ENCODE data around the gene MYO15A.

MYO15A gene

GRCh38 chr17:18157354-18157985 is 48.9 kb downstream of the MYO15A start:
- no peak for DNase-seq (ENCODE audit: low read depth in 2 of 2)

- peak; percentile 87 to 92 for DNase-seq (ENCODE audit: low read depth in 2 of 2)
Observed at GRCh38 chr17:18158022-18158600, 49.6 kb downstream of the MYO15A start.

GRCh38 chr17:18159551-18160120 is 51.1 kb downstream of the MYO15A start:
- DNase-seq (ENCODE audit: low read depth in 2 of 2), result no peak

- no peak for DNase-seq (ENCODE audit: low read depth in 2 of 2)
Observed at GRCh38 chr17:18160128-18160856, 51.7 kb downstream of the MYO15A start.

GRCh38 chr17:18161207-18162145 is 52.9 kb downstream of the MYO15A start:
- DNase-seq (ENCODE audit: low read depth in 2 of 2), result no peak

GRCh38 chr17:18163547-18163946 is 55.0 kb downstream of the MYO15A start:
- no peak for DNase-seq (ENCODE audit: low read depth in 2 of 2)

- no peak for DNase-seq (ENCODE audit: low read depth in 2 of 2)
Observed at GRCh38 chr17:18166894-18167293, 58.3 kb downstream of the MYO15A start.

- no peak for DNase-seq (ENCODE audit: low read depth in 2 of 2)
Observed at GRCh38 chr17:18167421-18167820, 58.9 kb downstream of the MYO15A start.

GRCh38 chr17:18172531-18173278 is 64.1 kb downstream of the MYO15A start:
- no peak for DNase-seq (ENCODE audit: low read depth in 2 of 2)

- DNase-seq (ENCODE audit: low read depth in 2 of 2), result no peak
Observed at GRCh38 chr17:18173740-18174139, 65.2 kb downstream of the MYO15A start.

GRCh38 chr17:18176176-18176575 is 67.6 kb downstream of the MYO15A start:
- DNase-seq (ENCODE audit: low read depth in 2 of 2), result no peak

- no peak for DNase-seq (ENCODE audit: low read depth in 2 of 2)
Observed at GRCh38 chr17:18177133-18177532, 68.6 kb downstream of the MYO15A start.

- DNase-seq (ENCODE audit: low read depth in 2 of 2), result no peak
Observed at GRCh38 chr17:18177722-18178121, 69.2 kb downstream of the MYO15A start.

GRCh38 chr17:18179196-18179595 is 70.6 kb downstream of the MYO15A start:
- no peak for DNase-seq (ENCODE audit: low read depth in 2 of 2)

- DNase-seq (ENCODE audit: low read depth in 2 of 2), result no peak
Observed at GRCh38 chr17:18179804-18180203, 71.2 kb downstream of the MYO15A start.

- DNase-seq (ENCODE audit: low read depth in 2 of 2), result peak; percentile 37 to 65
Observed at GRCh38 chr17:18181358-18181757, 72.8 kb downstream of the MYO15A start.

- DNase-seq (ENCODE audit: low read depth in 2 of 2), result no peak
Observed at GRCh38 chr17:18182110-18182977, 73.8 kb downstream of the MYO15A start.

- peak; percentile 68 to 74 for DNase-seq (ENCODE audit: low read depth in 2 of 2)
Observed at GRCh38 chr17:18182978-18183333, 74.4 kb downstream of the MYO15A start.

GRCh38 chr17:18183334-18184142 is 75.0 kb downstream of the MYO15A start, which contains the start of gene ALKBH5:
ALKBH5 (plus strand) TSS chr17:18183828; CDS start chr17:18184244, 416 bp downstream.
- DNase-seq (ENCODE audit: low read depth in 2 of 2), result peak; percentile 95 to 97

All from stimulated activated CD8-positive, alpha-beta memory T cell treated with anti-CD3 and anti-CD28 coated beads, Interleukin-15, amount 100 ng/mL, for 48 hours (primary cell).